Breast epithelium (tissue), 3 donors: ENCODE results near the gene KDM4C.

ENCODE experiments used
- CTCF ChIP-seq, 3 donors: fragments of 450-650 bp; IDR thresholded peaks; one replicate each; pipeline ENCODE4 v1.5.1; 2016 to 2017; ENCODE audit warnings: antibody characterized with exemption in 3 of 3, mild to moderate bottlenecking in 3 of 3, moderate library complexity in 3 of 3
- POLR2A ChIP-seq: fragments of 450-650 bp; IDR thresholded peaks from one replicate; pipeline ENCODE4 v1.6.1; 2016; ENCODE audit warnings: antibody characterized with exemption, mild to moderate bottlenecking, moderate library complexity
- POLR2AphosphoS5 ChIP-seq, 3 donors: sonication (generic); formaldehyde crosslinking; IDR thresholded peaks; one replicate each; pipeline ENCODE4 v1.6.1; 2017; ENCODE audit warnings: antibody characterized with exemption in 3 of 3

- TF ChIP-seq CTCF (IDR thresholded peaks at IDR 0.05) (no peak), POLR2AphosphoS5 (IDR thresholded peaks at IDR 0.05) (no peak), POLR2A (no peak)
Measured at GRCh38 chr9:6714176-6714575, 43.6 kb upstream of the KDM4C start.
